GM19395 (cell line): ENCODE measurements around the gene PLEKHB2.
A peak's percentile ranks its signal among the peaks of the same experiment; 100 is the strongest.
"Not testable (repeated sequence)": the region's sequence is repeated elsewhere in the genome, so short reads cannot be mapped to it uniquely, and the experiment has no call there.

Source experiments
- ATAC-seq: cut with Tn5 transposase; IDR thresholded peaks from one replicate; pipeline ENCODE4 v1.9.1; 2021; ENCODE audit warnings: mild to moderate bottlenecking, moderate library complexity; ENCODE audit not compliant: unreplicated experiment

The PLEKHB2 gene

GRCh38 chr2:131142849-131143248 lies 37.7 kb downstream of the PLEKHB2 start:
- ATAC-seq: no peak

GRCh38 chr2:131143803-131144202 lies 38.7 kb downstream of the PLEKHB2 start:
- no peak for ATAC-seq

DNA sequence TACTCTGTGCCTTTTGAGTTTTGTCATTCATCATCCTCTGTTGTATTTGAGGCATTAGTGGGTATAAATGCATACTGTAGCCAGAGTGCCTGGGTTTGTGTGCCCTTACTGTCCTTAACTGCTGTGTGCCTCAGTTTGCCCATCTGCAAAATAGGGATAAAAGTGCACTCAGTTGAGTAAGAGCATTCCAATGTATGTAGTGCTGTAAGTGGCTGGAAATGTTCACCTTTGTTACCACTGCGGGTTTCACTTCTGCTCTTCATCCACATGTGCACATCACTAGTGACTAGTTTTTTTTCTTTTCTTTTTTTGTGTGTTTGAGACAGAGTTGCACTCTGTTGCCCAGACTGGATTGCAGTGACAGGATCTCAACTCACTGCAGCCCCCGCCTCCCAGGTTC lies 39.9 kb downstream of the PLEKHB2 start:
- ATAC-seq: peak; percentile 74

DNA sequence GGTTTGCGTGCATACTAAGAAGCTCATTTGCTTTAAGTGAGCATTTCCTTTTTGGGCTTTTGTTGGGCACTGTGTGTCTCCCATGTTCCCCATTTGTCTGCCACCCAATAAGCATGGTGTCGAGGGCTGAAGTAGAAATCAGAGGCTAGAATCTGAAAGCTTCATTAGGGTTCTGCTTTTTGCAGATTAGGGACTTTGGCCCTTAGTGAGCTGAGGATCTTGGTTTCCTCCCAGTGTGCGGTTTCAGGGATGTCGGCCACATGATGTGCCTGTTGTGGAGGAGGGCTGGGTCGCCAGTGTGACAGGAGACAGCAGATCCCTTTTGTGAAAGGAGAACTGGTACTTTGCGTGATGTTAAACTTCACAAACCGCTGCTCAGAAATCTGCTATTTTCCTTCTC lies 41.1 kb downstream of the PLEKHB2 start:
- ATAC-seq: no peak

GRCh38 chr2:131146749-131147148 lies 41.6 kb downstream of the PLEKHB2 start:
- no peak for ATAC-seq

- ATAC-seq: no peak
Measured at GRCh38 chr2:131148426-131148825, 43.3 kb downstream of the PLEKHB2 start.

DNA sequence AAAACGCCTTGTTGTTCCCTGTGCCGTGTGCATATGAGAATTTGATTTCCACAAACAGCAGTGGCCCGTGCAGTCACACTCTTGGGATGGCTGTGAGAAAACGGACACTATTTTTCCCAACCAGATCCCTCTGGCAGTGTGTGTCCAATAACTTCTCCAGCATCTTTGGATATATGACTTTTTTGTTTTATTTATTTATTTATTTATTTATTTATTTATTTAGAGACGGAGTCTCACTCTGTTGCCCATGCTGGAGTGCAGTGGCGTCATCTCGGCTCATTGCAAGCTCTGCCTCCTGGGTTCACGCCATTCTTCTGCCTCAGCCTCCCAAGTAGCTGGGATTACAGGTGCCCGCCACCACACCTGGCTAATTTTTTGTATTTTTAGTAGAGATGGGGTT lies 45.0 kb downstream of the PLEKHB2 start:
- ATAC-seq: not testable (repeated sequence)

- no peak for ATAC-seq
Measured at GRCh38 chr2:131151398-131151797, 46.3 kb downstream of the PLEKHB2 start.

DNA sequence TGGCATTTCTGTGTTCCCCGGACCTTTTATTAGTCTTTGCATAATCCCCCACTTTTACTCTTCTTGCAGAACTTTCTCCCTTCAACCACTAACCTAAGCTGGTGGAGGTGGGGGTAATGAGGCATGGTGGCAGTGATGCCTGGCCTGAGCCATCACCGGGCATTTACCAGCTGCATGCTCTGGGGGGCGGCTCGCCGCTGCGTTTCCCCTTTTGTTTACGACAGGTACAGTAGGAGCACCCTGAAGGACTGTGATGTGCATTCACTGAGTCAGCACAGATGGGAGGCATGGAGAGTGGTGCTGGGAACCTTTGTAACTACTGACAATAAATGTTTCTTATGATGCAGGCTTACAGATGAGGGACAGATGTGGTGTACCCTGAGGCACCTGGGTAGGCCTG lies 46.9 kb downstream of the PLEKHB2 start:
- no peak for ATAC-seq

DNA sequence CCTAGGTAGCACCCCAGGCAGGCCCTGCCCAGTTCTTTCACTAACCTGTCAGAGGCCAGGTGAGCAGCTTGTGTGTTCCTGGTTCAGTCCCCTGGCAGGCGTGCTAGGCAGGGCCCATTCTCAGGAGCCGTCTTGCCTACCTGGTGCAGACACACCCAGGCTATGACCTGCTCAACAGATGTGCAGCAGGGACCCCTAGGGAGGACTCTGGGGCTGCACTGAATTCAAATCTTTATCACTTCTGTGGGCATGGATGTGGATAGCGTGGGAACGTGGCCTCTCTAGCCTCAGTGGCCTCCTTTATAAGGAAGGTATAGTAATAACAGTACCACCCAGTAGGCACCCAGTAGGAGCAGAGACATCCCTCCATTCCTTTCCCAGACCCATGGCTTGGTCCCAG lies 48.4 kb downstream of the PLEKHB2 start:
- ATAC-seq: no peak

- ATAC-seq: peak; percentile 91
Measured at GRCh38 chr2:131154071-131154531, 49.0 kb downstream of the PLEKHB2 start.

DNA sequence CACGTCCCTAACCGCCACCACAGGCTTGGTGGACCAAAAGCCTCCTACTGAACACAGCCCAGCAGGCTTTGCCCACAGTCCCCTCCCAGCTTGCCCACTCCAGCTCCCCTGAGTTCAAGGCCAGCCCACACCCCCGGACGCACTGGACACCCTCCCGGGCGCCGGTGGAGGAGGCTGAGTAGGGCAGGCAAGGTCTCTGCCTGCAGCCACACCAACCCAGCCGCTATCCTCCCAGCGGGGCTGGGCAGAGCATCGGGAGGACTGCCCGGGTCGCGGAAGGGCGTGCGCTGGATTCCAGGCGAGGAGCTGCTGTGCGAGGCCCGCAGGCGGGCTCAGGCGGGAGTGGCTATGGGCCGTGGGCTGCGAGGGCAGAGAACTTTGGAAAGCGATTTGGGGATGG lies 49.5 kb downstream of the PLEKHB2 start:
- peak; percentile 1 for ATAC-seq

GRCh38 chr2:131155208-131155855 lies 50.2 kb downstream of the PLEKHB2 start:
- no peak for ATAC-seq

DNA sequence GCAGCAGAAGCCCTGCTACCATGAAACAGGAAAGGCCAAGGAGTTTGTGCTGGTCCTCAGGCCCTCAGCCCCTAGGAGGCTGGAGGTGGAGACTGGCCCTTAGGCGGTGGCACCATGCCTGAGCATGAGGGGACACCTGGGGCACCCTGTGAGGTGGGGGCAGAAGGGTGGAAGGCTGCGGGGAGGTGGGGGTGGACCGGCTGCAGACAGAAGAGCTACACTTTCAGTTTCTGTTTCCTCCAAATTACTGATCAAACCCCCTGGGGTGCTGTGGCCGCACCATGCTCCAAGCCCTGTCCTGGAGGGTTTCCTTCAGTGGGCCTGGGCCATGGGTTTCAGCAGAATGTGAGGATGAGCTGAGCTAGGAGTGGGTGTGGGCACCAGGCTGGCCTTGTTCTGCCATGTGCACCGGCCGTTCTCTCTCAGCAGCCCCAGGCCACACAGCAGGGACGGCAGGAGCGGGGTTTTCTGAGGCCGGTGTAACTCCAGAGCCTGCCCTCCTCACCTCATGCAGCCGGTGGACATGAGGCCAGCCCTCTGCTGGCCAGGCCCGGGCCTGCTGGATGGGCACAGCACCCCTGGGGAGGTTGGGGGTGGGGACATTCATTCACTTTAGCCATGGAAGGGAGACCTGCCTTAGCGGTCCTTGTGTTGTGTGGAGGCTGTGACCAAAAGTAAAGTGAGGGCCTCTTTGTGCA lies 51.5 kb downstream of the PLEKHB2 start:
- peak; percentile 38 for ATAC-seq

DNA sequence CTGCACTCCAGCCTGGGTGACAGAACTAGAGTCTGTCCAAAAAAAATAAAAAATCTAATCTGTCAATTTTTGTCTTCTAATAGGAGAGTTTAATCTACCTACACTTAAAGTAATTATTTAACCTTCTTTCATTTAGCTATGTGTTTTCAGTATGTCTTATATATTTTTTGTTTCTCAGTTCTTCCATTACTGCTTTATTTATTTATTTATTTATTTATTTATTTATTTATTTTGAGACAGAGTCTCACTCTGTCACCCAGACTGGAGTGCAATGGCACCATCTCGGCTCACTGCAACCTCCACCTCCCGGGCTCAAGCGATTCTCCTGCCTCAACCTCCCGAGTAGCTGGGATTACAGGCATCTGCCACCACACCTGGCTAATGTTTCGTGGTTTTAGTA lies 60.4 kb downstream of the PLEKHB2 start:
- not testable (repeated sequence) for ATAC-seq

GRCh38 chr2:131168538-131168937 lies 63.4 kb downstream of the PLEKHB2 start:
- no peak for ATAC-seq

DNA sequence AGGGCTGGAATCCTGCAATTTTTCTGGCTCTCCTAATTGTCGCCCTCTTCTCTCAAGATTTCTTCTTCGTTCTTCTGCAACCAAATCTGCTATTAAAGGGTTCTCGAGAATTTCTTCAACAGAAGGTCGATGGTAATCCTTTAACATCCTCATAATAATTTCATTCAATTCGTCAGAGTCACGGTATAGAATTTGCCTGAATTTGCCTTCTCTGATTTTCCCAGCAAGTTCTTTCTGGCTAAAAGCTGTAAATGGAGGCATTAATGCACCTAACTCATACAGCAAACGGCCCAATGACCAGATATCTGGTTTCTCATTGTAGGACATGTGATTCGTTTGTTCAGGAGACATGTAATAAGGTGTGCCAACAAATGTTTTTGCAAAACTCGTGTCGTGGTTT lies 72.9 kb downstream of the PLEKHB2 start:
- not testable (repeated sequence) for ATAC-seq

DNA sequence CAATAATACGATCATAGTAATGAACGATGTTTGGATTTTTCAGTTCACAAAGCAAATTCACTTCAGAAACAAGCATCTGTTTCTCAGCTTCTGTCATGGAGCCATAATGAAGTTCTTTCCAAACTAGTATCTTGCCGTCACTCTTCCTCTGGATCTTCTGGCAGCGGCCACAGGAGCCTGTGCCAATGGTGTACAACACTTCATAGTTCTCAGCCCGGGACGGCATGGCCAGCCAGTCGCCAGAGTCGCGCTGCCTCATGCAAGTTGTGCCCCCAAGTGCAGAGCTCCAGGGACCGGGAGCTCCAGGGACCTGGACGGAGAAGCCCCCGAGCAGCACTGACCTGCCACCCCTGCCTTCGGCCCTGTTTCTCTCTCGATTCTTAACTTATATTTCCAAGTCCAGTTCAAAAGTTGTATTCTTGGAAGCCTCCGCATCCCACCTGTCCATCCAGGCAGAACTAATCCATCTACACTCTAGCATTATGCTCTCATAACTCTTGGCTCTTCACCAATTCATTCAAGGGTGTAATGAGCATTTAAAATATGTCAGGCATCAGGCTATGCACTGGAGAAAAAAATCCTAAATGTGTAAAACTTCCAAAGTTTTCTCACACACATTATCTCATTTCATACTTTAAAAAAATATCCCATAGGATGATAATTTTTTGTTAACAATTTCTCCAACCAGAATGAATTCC lies 73.7 kb downstream of the PLEKHB2 start:
- ATAC-seq: not testable (repeated sequence)

- ATAC-seq: not testable (repeated sequence)
Measured at GRCh38 chr2:131181451-131181850, 76.3 kb downstream of the PLEKHB2 start.

DNA sequence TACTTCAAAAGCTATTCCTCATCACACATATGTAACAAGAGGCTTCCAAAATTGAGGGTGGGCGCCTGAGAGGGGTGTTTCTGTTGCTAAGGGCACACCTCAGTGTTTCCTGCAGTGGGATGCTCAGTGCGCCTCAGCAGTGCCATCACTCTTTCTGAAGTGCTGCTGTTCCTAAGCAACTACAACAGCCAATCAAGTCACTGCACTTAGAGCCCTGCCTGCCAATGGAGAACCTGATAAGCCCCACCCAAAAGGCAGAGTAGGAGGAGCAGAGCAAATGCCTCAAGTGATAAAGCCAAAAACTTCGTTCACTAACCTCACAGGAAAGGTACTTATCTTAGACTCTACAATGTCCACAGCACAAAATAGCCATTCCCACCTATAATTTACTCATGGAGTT lies 88.3 kb downstream of the PLEKHB2 start:
- not testable (repeated sequence) for ATAC-seq

- ATAC-seq: not testable (repeated sequence)
Measured at GRCh38 chr2:131196186-131196585, 91.0 kb downstream of the PLEKHB2 start.
